Measurements from ENCODE around the gene TGM5. TPM values are rescaled to one million over a fixed set of nuclear protein-coding genes. Genes with fewer than 3 reads are reported as not detected.

TGM5 gene
- total RNA-seq, 3 donors from 2014 or later (not counting 1 experiment from before 2014, with no cell fraction given): not detected

DNA sequence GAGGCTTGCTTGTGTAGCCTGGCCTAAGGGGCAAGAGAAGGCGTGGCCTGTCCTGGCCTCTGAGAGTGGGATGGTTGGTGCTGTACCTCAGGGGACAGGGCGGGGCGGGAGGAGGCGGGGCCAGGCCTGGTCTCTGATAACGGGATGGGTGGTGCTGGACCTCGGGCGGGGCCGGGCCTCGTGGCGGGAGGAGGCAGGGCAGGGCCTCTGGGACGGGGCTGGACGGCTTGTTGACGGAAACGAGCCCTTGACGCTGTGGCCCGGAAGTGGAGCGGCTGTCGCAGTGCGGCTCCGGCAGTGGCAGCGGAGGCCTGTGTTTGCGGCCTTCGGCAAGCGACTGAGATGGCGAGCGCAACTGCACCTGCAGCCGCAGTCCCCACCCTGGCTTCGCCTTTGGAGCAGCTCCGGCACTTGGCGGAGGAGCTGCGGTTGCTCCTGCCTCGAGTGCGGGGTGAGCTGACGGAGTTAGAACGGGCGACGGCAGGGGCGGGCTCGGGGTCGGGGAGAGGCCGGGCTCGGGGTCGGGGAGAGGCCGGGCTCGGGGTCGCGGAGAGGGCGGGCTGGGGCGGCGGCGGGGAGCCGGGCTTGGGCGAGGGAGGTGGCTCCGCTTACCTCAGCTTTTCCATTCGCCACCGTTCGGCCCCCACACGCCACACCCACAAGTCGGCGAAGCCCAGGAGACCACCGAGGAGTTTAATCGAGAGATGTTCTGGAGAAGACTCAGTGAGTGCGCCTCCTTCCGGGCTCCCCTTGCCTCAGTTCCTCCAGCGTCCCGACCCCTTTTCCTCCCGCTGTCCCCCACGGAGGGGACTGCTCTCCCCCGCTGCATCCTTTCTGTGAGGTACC is 81.3 kb downstream of the TGM5 start, which contains the start of gene CCNDBP1:
CCNDBP1 (plus strand) TSS at position 247 of the 846 bp plus-strand sequence; CDS start at position 343, 96 bp downstream.
- H3K4me1 ChIP-seq (ENCODE audit: control insufficient read depth, insufficient read depth, low read length): peaks cover 16% of the 10 kb centered on the region
- H3K4me1 Mint-ChIP-seq: peaks cover 35 to 49% of the 10 kb centered on the region in 2 donors
- peak within 1 kb of the TSS; percentile 91 to 96 for H3K27ac Mint-ChIP-seq
- peaks cover 28% of the 10 kb centered on the region for H3K36me3 ChIP-seq (ENCODE audit: control insufficient read depth, insufficient read depth, low read length)
- peak within 1 kb of the TSS; percentile 93 for H3K4me3 Mint-ChIP-seq
- H3K27ac ChIP-seq (ENCODE audit: low read length): peak within 1 kb of the TSS; percentile 93
- WGBS (ENCODE audit: insufficient coverage): under 1% methylated on average over 68 of the region's 69 CpGs
- H3K4me3 ChIP-seq (ENCODE audit: low read length): peak within 1 kb of the TSS; percentile 73
- ATAC-seq (peak; percentile 83 to 96 (median 91)), DNase-seq (peak; percentile 82 to 90)
- TF ChIP-seq CTCF (IDR thresholded peaks at IDR 0.05): peak; percentile 40
- no peaks in the 10 kb centered on the region for H3K9me3 Mint-ChIP-seq
- H3K27me3 ChIP-seq (ENCODE audit: control insufficient read depth, insufficient read depth, low read length): no peaks in the 10 kb centered on the region
- intact Hi-C loops (cut with micrococcal nuclease): loop anchor here (5.0 kb wide), 1 partner anchor 78 kb away; the partner anchor contains the start of gene UBR1
- no peaks in the 10 kb centered on the region for H3K9me3 ChIP-seq (ENCODE audit: control insufficient read depth, insufficient read depth, low read length)
- no peaks in the 10 kb centered on the region for H3K27me3 Mint-ChIP-seq (ENCODE audit: low read depth in 2 of 2)
- no peaks in the 10 kb centered on the region for H3K36me3 Mint-ChIP-seq

- Histone ChIP-seq H3K27me3 (ENCODE audit: control insufficient read depth, insufficient read depth, low read length) (no peaks in the 10 kb centered on the region), H3K27ac (ENCODE audit: low read length) (peak overlapping the region; percentile 93), H3K4me3 (ENCODE audit: low read length) (no peak overlapping the region), H3K36me3 (ENCODE audit: control insufficient read depth, insufficient read depth, low read length) (peaks cover 23% of the 10 kb centered on the region), H3K4me1 (ENCODE audit: control insufficient read depth, insufficient read depth, low read length) (peaks cover 16% of the 10 kb centered on the region), H3K9me3 (ENCODE audit: control insufficient read depth, insufficient read depth, low read length) (no peaks in the 10 kb centered on the region)
- ATAC-seq (no peak), DNase-seq (peak in 1 of 2 donors; percentile 37)
- H3K4me3 Mint-ChIP-seq: peak overlapping the region; percentile 89
- 90% methylated on average over 7 of the region's 9 CpGs for WGBS (ENCODE audit: insufficient coverage)
- peaks cover 29 to 43% of the 10 kb centered on the region in 2 donors for H3K4me1 Mint-ChIP-seq
- intact Hi-C loops (cut with micrococcal nuclease): loop anchor here (5.0 kb wide), 1 partner anchor 77 kb away; the partner anchor contains the start of gene UBR1
- no peak for TF ChIP-seq CTCF (IDR thresholded peaks at IDR 0.05)
- H3K27me3 Mint-ChIP-seq (ENCODE audit: low read depth in 2 of 2): no peaks in the 10 kb centered on the region
- no peaks in the 10 kb centered on the region for H3K9me3 Mint-ChIP-seq
- peak overlapping the region; percentile 91 to 96 for H3K27ac Mint-ChIP-seq
- H3K36me3 Mint-ChIP-seq: no peaks in the 10 kb centered on the region
Measured at GRCh38 chr15:43184407-43185124, 82.2 kb downstream of the TGM5 start.

- no peak for ATAC-seq
- peaks cover 25% of the 10 kb centered on the region for H3K36me3 ChIP-seq (ENCODE audit: control insufficient read depth, insufficient read depth, low read length)
- intact Hi-C loops (cut with micrococcal nuclease): no loop called here
Measured at GRCh38 chr15:43183270-43183669, 83.5 kb downstream of the TGM5 start.

More at GRCh38 chr15:43183270-43183669, 83.5 kb downstream of the TGM5 start:
- Mint-ChIP-seq H3K27ac (peak overlapping the region; percentile 91 to 96), H3K4me3 (no peak overlapping the region), H3K27me3 (ENCODE audit: low read depth in 2 of 2) (no peaks in the 10 kb centered on the region), H3K9me3 (no peaks in the 10 kb centered on the region), H3K36me3 (no peaks in the 10 kb centered on the region), H3K4me1 (peaks cover 24 to 34% of the 10 kb centered on the region in 2 donors)
- Histone ChIP-seq H3K27ac (ENCODE audit: low read length) (no peak overlapping the region), H3K4me1 (ENCODE audit: control insufficient read depth, insufficient read depth, low read length) (peaks cover 16% of the 10 kb centered on the region), H3K4me3 (ENCODE audit: low read length) (no peak overlapping the region), H3K9me3 (ENCODE audit: control insufficient read depth, insufficient read depth, low read length) (no peaks in the 10 kb centered on the region), H3K27me3 (ENCODE audit: control insufficient read depth, insufficient read depth, low read length) (no peaks in the 10 kb centered on the region)
- no peak for TF ChIP-seq CTCF (IDR thresholded peaks at IDR 0.05)
- DNase-seq: no peak
- WGBS (ENCODE audit: insufficient coverage): 89% methylated on average over 3 of the region's 3 CpGs

Other genes with a start within 250 kb of the TGM5 start
- gene UBR1, start 160.9 kb downstream of the TGM5 start, total RNA-seq: 10 to 100 TPM; 54.3 to 70.5 (median 61.4) TPM
- 10 to 100 TPM; 39.4 to 43.8 (median 40.8) TPM for gene TMEM62, start 133.3 kb downstream of the TGM5 start, total RNA-seq
- 100 to 1,000 TPM; 120 to 150 (median 129) TPM for gene CCNDBP1, start 81.5 kb downstream of the TGM5 start, total RNA-seq
- not detected for gene EPB42, start 45.9 kb downstream of the TGM5 start, total RNA-seq
- not detected for gene TGM7, start 35.3 kb upstream of the TGM5 start, total RNA-seq
- 10 to 100 TPM in 2 of 3 donors, 1 to 10 TPM in 1; 8.0 to 12.6 (median 10.2) TPM for gene LCMT2, start 63.6 kb upstream of the TGM5 start, total RNA-seq
- gene ZSCAN29, start 104.1 kb upstream of the TGM5 start, total RNA-seq: 10 to 100 TPM; 26.5 to 38.3 (median 34.2) TPM
- gene TUBGCP4, start 104.2 kb upstream of the TGM5 start, total RNA-seq: 10 to 100 TPM; 12.0 to 17.5 (median 15.1) TPM
- 10 to 100 TPM; 27.9 to 32.9 (median 31.5) TPM for gene TP53BP1, start 226.2 kb upstream of the TGM5 start, total RNA-seq

All from natural killer cell (primary cell).